HepG2 (cell line): Measurements from ENCODE around the gene GLG1. TPM values are rescaled to one million over a fixed set of nuclear protein-coding genes. Genes with fewer than 3 reads are reported as not detected.

Experiments
- CEBPG ChIP-seq: IDR thresholded peaks from 2 replicates; pipeline ENCODE4 v1.6.1; 2016
- FOXM1 ChIP-seq: sonication (generic); formaldehyde crosslinking; IDR thresholded peaks from 2 replicates; pipeline ENCODE4 v1.5.0; 2020; ENCODE audit warnings: missing genetic modification reagents
- HDAC2 ChIP-seq: sonication (generic); formaldehyde crosslinking; IDR thresholded peaks from 2 replicates; pipeline ENCODE4 v1.4.0; 2020; ENCODE audit warnings: missing genetic modification reagents
- JUN ChIP-seq: sonication (generic); formaldehyde crosslinking; IDR thresholded peaks from 2 replicates; pipeline ENCODE4 v1.4.0; 2020; ENCODE audit warnings: mild to moderate bottlenecking, missing genetic modification reagents
- RARG ChIP-seq: sonication (generic); formaldehyde crosslinking; IDR thresholded peaks from 2 replicates; pipeline ENCODE4 v1.4.0; 2020; ENCODE audit warnings: low read depth, mild to moderate bottlenecking, missing genetic modification reagents
- TBX3 ChIP-seq: fragments of 450-650 bp; IDR thresholded peaks from 2 replicates; pipeline ENCODE4 v1.6.1; 2017; ENCODE audit warnings: antibody characterized with exemption, mild to moderate bottlenecking, inconsistent platforms, borderline replicate concordance
- TCF12 ChIP-seq, 2 experiments: fragments of 450-650 bp in 1 of 2; sonication (generic) in 1 of 2; formaldehyde crosslinking in 1 of 2; IDR thresholded peaks; 2 replicates each; pipeline versions ENCODE4 v1.6.1 to v1.8.0; 2017 to 2022; ENCODE audit warnings: antibody characterized with exemption in 1 of 2, mild to moderate bottlenecking in 1 of 2, missing genetic modification reagents in 1 of 2, moderate library complexity in 1 of 2
- TCF7 ChIP-seq: sonication (generic); IDR thresholded peaks from 2 replicates; pipeline ENCODE4 v1.6.1; 2016; ENCODE audit warnings: antibody characterized with exemption, low read depth
- ZNF75D ChIP-seq: sonication (generic); formaldehyde crosslinking; IDR thresholded peaks from 2 replicates; pipeline ENCODE4 v1.8.1; 2023; ENCODE audit warnings: missing genetic modification reagents, mild to moderate bottlenecking, borderline replicate concordance
- ZXDC ChIP-seq: sonication (generic); formaldehyde crosslinking; IDR thresholded peaks from 2 replicates; pipeline ENCODE4 v1.5.0; 2020; ENCODE audit warnings: mild to moderate bottlenecking, missing genetic modification reagents
- polyA plus RNA-seq, 8 experiments: library from polyadenylated mRNA; depleted of rRNA in 3 of 8; stranded (reverse) in 7 of 8; unstranded in 1 of 8; fragments of >200 nt; fragmentation: Illumina TruSeq in 4 of 8; extraction: Trizol in 4 of 8; gene quantifications; 2 replicates each; pipeline versions ENCODE4 v1.2.1 to v1.2.3, GENCODE V29; 2011 to 2016; ENCODE audit warnings: low read depth in 4 of 8, missing spikeins in 1 of 8, mixed read lengths in 1 of 8; ENCODE audit not compliant: insufficient read depth in 1 of 8
- total RNA-seq, 5 experiments: library from RNA; depleted of rRNA; stranded (reverse); fragments of >200 nt; fragmentation: Illumina TruSeq; extraction: Trizol; gene quantifications; 2 replicates each; pipeline ENCODE4 v1.2.3, GENCODE V29; 2016; ENCODE audit warnings: low read depth in 1 of 5
- TF ChIP-seq, protein P1 (sequence below), 2 experiments: sonication (generic) in 1 of 2; formaldehyde crosslinking in 1 of 2; IDR thresholded peaks; 2 replicates each; pipeline versions ENCODE4 v1.4.0 to v1.6.1; 2018 to 2020; ENCODE audit warnings: missing genetic modification reagents in 2 of 2, borderline replicate concordance in 1 of 2, low read depth in 1 of 2, mild to moderate bottlenecking in 1 of 2, missing biosample characterization in 1 of 2
- TF ChIP-seq, protein P2 (sequence below): sonication (generic); formaldehyde crosslinking; IDR thresholded peaks from 2 replicates; pipeline ENCODE4 v1.4.0; 2020; ENCODE audit warnings: missing genetic modification reagents

The GLG1 gene
- total and polyA plus RNA-seq, 2 of the 13 experiments (the other 11 are each of a cell fraction or from before 2014, with no cell fraction given): 87.7 to 141 TPM

GRCh38 chr16:74570412-74571301 is 36.3 kb downstream of the GLG1 start (continued):
- peak; percentile 69; the same call in 1 of the 2 replicates for TF ChIP-seq JUN (CRISPR knock-in tag)
- TF ChIP-seq, protein P1, sequence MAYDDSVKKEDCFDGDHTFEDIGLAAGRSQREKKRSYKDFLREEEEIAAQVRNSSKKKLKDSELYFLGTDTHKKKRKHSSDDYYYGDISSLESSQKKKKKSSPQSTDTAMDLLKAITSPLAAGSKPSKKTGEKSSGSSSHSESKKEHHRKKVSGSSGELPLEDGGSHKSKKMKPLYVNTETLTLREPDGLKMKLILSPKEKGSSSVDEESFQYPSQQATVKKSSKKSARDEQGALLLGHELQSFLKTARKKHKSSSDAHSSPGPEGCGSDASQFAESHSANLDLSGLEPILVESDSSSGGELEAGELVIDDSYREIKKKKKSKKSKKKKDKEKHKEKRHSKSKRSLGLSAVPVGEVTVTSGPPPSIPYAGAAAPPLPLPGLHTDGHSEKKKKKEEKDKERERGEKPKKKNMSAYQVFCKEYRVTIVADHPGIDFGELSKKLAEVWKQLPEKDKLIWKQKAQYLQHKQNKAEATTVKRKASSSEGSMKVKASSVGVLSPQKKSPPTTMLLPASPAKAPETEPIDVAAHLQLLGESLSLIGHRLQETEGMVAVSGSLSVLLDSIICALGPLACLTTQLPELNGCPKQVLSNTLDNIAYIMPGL (CRISPR knock-in tag; IDR thresholded peaks at IDR 0.05; ENCODE audit: borderline replicate concordance in 1 of 2, low read depth in 1 of 2): 0 out of 4 replicates have a peak, but pooled peaks of 1 of the 2 experiments have one; percentile 38
- TF ChIP-seq CEBPG (CRISPR knock-in tag): peak; percentile 76
- no peak for TF ChIP-seq FOXM1 (CRISPR knock-in tag)
- 0 out of 2 replicates have a peak, but pooled peaks have one; percentile 35 for TF ChIP-seq RARG (CRISPR knock-in tag)
- TF ChIP-seq ZXDC (CRISPR knock-in tag): no peak
- TF ChIP-seq HDAC2 (CRISPR knock-in tag): peak; percentile 85
- TF ChIP-seq TCF7: no peak
- TF ChIP-seq TCF12 (IDR thresholded peaks at IDR 0.05): no peak
- no peak for TF ChIP-seq TCF12 (CRISPR knock-in tag; IDR thresholded peaks at IDR 0.05)
- no peak for TF ChIP-seq ZNF75D (CRISPR knock-in tag)
- TF ChIP-seq, protein P2, sequence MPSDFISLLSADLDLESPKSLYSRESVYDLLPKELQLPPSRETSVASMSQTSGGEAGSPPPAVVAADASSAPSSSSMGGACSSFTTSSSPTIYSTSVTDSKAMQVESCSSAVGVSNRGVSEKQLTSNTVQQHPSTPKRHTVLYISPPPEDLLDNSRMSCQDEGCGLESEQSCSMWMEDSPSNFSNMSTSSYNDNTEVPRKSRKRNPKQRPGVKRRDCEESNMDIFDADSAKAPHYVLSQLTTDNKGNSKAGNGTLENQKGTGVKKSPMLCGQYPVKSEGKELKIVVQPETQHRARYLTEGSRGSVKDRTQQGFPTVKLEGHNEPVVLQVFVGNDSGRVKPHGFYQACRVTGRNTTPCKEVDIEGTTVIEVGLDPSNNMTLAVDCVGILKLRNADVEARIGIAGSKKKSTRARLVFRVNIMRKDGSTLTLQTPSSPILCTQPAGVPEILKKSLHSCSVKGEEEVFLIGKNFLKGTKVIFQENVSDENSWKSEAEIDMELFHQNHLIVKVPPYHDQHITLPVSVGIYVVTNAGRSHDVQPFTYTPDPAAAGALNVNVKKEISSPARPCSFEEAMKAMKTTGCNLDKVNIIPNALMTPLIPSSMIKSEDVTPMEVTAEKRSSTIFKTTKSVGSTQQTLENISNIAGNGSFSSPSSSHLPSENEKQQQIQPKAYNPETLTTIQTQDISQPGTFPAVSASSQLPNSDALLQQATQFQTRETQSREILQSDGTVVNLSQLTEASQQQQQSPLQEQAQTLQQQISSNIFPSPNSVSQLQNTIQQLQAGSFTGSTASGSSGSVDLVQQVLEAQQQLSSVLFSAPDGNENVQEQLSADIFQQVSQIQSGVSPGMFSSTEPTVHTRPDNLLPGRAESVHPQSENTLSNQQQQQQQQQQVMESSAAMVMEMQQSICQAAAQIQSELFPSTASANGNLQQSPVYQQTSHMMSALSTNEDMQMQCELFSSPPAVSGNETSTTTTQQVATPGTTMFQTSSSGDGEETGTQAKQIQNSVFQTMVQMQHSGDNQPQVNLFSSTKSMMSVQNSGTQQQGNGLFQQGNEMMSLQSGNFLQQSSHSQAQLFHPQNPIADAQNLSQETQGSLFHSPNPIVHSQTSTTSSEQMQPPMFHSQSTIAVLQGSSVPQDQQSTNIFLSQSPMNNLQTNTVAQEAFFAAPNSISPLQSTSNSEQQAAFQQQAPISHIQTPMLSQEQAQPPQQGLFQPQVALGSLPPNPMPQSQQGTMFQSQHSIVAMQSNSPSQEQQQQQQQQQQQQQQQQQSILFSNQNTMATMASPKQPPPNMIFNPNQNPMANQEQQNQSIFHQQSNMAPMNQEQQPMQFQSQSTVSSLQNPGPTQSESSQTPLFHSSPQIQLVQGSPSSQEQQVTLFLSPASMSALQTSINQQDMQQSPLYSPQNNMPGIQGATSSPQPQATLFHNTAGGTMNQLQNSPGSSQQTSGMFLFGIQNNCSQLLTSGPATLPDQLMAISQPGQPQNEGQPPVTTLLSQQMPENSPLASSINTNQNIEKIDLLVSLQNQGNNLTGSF (CRISPR knock-in tag): no peak
- no peak for TF ChIP-seq TBX3
